Nephron (organoid): Measurements from ENCODE around the gene NRG2.

Source experiments
- H3K27ac Mint-ChIP-seq, 3 experiments: 2 replicates each; pipeline ENCODE4 v1.8.0; 2020; ENCODE audit warnings: mixed read lengths in 3 of 3, mild to moderate bottlenecking in 2 of 3, moderate library complexity in 1 of 3
- H3K27me3 Mint-ChIP-seq: 2 replicates; pipeline ENCODE4 v1.8.0; 2021; ENCODE audit warnings: low read depth, mild to moderate bottlenecking, moderate library complexity, mixed read lengths
- H3K36me3 Mint-ChIP-seq: 2 replicates; pipeline ENCODE4 v1.8.0; 2020; ENCODE audit warnings: low read depth, mixed read lengths
- H3K4me1 Mint-ChIP-seq: 2 replicates; pipeline ENCODE4 v1.8.0; 2020; ENCODE audit warnings: mixed read lengths
- H3K4me3 Mint-ChIP-seq, 3 experiments: 2 replicates each; pipeline ENCODE4 v1.8.0; 2020; ENCODE audit warnings: mild to moderate bottlenecking in 3 of 3, mixed read lengths in 3 of 3, moderate library complexity in 2 of 3
- H3K9me3 Mint-ChIP-seq: 2 replicates; pipeline ENCODE4 v1.8.0; 2020; ENCODE audit warnings: mixed read lengths
- TF ChIP-seq, protein P1 (sequence below), 3 experiments: fragments of 200-600 bp; sonication (generic); IDR thresholded peaks; one replicate each; pipeline ENCODE4 v1.5.0; 2021; ENCODE audit warnings: antibody characterized with exemption in 3 of 3; ENCODE audit not compliant: unreplicated experiment in 3 of 3

Gene NRG2

GRCh38 chr5:139844472-139845145 is 198.5 kb downstream of the NRG2 start:
- TF ChIP-seq, protein P1, sequence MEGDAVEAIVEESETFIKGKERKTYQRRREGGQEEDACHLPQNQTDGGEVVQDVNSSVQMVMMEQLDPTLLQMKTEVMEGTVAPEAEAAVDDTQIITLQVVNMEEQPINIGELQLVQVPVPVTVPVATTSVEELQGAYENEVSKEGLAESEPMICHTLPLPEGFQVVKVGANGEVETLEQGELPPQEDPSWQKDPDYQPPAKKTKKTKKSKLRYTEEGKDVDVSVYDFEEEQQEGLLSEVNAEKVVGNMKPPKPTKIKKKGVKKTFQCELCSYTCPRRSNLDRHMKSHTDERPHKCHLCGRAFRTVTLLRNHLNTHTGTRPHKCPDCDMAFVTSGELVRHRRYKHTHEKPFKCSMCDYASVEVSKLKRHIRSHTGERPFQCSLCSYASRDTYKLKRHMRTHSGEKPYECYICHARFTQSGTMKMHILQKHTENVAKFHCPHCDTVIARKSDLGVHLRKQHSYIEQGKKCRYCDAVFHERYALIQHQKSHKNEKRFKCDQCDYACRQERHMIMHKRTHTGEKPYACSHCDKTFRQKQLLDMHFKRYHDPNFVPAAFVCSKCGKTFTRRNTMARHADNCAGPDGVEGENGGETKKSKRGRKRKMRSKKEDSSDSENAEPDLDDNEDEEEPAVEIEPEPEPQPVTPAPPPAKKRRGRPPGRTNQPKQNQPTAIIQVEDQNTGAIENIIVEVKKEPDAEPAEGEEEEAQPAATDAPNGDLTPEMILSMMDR (IDR thresholded peaks at IDR 0.05; ENCODE audit: unreplicated experiment in 3 of 3), result peak; percentile 72 to 76 (median 73)
- Mint-ChIP-seq H3K4me3 (peak overlapping the region in 2 of 3 experiments; percentile 15 to 29), H3K27ac (no peak overlapping the region), H3K4me1 (peaks cover 5% of the 10 kb centered on the region), H3K9me3 (no peaks in the 10 kb centered on the region), H3K36me3 (no peaks in the 10 kb centered on the region), H3K27me3 (peaks cover 57% of the 10 kb centered on the region)

DNA sequence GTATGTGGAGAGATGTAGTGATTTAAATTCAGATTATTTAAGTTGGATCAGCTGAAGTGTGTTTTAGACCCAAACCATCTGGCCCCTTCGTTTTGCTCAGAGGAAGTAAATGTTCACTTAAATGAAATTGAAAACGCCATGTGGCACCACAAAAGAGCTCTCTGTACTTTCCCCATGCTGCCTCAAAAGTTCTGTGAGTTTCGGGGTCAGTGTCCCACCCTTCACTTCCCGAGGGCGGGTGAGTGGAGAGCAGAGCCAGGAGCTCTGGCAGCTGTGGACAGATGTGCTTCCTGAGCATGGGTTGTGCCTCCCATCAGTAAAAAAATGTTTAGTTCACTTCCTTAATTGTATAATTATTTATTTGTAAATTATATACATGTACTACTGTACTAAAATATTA is 199.1 kb downstream of the NRG2 start:
- Mint-ChIP-seq H3K4me3 (no peak overlapping the region), H3K27ac (no peak overlapping the region), H3K36me3 (no peaks in the 10 kb centered on the region), H3K4me1 (peaks cover 5% of the 10 kb centered on the region), H3K27me3 (peaks cover 51% of the 10 kb centered on the region), H3K9me3 (no peaks in the 10 kb centered on the region)
- TF ChIP-seq, protein P1 (IDR thresholded peaks at IDR 0.05; ENCODE audit: unreplicated experiment in 3 of 3), result no peak

- TF ChIP-seq, protein P1 (IDR thresholded peaks at IDR 0.05; ENCODE audit: unreplicated experiment in 3 of 3), result no peak
- Mint-ChIP-seq H3K27ac (no peak overlapping the region), H3K9me3 (no peaks in the 10 kb centered on the region), H3K27me3 (peaks cover 46% of the 10 kb centered on the region), H3K36me3 (no peaks in the 10 kb centered on the region), H3K4me1 (peaks cover 1% of the 10 kb centered on the region), H3K4me3 (no peak overlapping the region)
Observed at GRCh38 chr5:139842321-139842720, 200.8 kb downstream of the NRG2 start.

DNA sequence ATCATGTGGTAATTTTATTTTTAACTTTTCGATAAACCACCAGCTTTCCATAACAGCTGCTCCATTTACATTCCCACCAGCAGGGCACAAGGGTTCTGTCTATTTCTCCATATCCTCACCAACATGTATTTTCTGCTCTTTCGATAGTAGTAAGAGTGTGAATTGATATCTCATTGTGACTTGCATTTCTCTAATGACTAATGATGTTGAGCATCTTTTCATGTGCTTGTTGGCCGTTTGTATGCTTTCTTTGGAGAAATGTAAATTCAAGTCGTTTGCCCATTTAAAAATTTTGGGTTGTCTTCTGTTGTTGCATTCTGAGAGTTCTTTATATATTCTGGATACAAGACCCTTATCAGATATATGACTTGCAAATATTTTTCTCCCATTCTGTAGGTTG is 201.6 kb downstream of the NRG2 start:
- TF ChIP-seq, protein P1 (IDR thresholded peaks at IDR 0.05; ENCODE audit: unreplicated experiment in 3 of 3), result no peak
- Mint-ChIP-seq H3K9me3 (no peaks in the 10 kb centered on the region), H3K27me3 (peaks cover 40% of the 10 kb centered on the region), H3K4me3 (no peak overlapping the region), H3K4me1 (no peaks in the 10 kb centered on the region), H3K36me3 (no peaks in the 10 kb centered on the region), H3K27ac (no peak overlapping the region)

- TF ChIP-seq, protein P1 (IDR thresholded peaks at IDR 0.05; ENCODE audit: unreplicated experiment in 3 of 3), result no peak
- Mint-ChIP-seq H3K4me1 (no peaks in the 10 kb centered on the region), H3K27ac (no peak overlapping the region), H3K9me3 (no peaks in the 10 kb centered on the region), H3K36me3 (no peaks in the 10 kb centered on the region), H3K27me3 (peaks cover 32% of the 10 kb centered on the region), H3K4me3 (no peak overlapping the region)
Observed at GRCh38 chr5:139839918-139840317, 203.2 kb downstream of the NRG2 start.

DNA sequence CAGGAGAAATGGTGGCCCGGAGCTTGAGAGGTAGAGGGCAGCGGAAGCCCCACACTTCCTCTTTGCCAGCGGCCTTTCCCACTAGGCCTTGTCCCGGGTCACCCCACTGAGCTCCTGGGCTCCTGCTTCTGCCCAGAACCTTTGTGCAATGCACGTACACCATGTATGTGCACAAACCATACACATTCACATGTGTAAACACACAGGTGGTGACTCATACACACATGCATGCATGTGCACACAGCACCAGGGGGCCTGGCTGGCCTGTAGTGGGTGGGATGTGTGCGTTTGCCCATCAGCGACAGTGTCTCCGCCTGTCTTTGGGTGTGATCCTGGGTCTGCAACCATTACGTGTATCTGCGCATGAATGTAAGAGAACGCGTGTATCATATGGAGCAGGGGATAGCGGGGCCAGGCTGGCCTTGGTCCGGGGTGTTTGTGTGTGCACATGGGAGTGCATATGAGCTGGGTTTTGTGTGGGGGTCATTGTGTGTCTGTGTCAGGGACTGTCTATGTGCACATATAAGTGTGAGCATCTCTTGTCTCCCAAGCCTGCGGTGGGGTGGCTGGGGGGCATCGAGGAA is 203.8 kb downstream of the NRG2 start:
- H3K36me3 Mint-ChIP-seq, result no peaks in the 10 kb centered on the region
- peaks cover 32% of the 10 kb centered on the region for H3K27me3 Mint-ChIP-seq
- H3K27ac Mint-ChIP-seq, result no peak overlapping the region
- no peaks in the 10 kb centered on the region for H3K4me1 Mint-ChIP-seq
- H3K4me3 Mint-ChIP-seq, result no peak overlapping the region
- no peaks in the 10 kb centered on the region for H3K9me3 Mint-ChIP-seq
- TF ChIP-seq, protein P1 (IDR thresholded peaks at IDR 0.05; ENCODE audit: unreplicated experiment in 3 of 3), result no peak
